Keratinocyte (primary cell): ENCODE data around the gene TRDN.

Experiments
- CTCF ChIP-seq, 3 experiments: IDR thresholded peaks in 1 of 3; conservative IDR thresholded peaks in 1 of 3; optimal IDR thresholded peaks in 1 of 3; 2 replicates in 2 of 3; 3 replicates in 1 of 3; pipeline versions ENCODE3 to v1.5.1; 2011; ENCODE audit warnings: low read length in 3 of 3, mild to moderate bottlenecking in 3 of 3, moderate library complexity in 2 of 3, control low read depth in 1 of 3, inconsistent platforms in 1 of 3; ENCODE audit not compliant: insufficient read depth in 2 of 3; ENCODE audit errors: extremely low read depth in 1 of 3
- EZH2 ChIP-seq: IDR thresholded peaks from one replicate; pipeline ENCODE4 v1.6.1; 2012; ENCODE audit warnings: inconsistent platforms, mild to moderate bottlenecking, low read length, moderate library complexity

- no peak for TF ChIP-seq CTCF (optimal IDR thresholded peaks at IDR 0.05 in 1 of 3, IDR thresholded peaks at IDR 0.05 in 1 of 3, conservative IDR thresholded peaks at IDR 0.05 in 1 of 3; ENCODE audit: extremely low read depth in 1 of 3, insufficient read depth in 2 of 3, low read length in 3 of 3)
- no peak for TF ChIP-seq EZH2
These were observed 468 bp downstream of the TRDN start for GRCh38 chr6:123636282-123636681.
